ENCODE measurements around the gene LOXL4. TPM values are rescaled to one million over a fixed set of nuclear protein-coding genes. Genes with fewer than 3 reads are reported as not detected.

LOXL4 gene
- total and polyA plus RNA-seq, 2 experiments from 2014 or later: 32.7 to 34.4 TPM

- Histone ChIP-seq H3K4me1 (ENCODE audit: insufficient read depth) (no peaks in the 10 kb centered on the region), H3K9me2 (replicated peaks; ENCODE audit: insufficient read depth) (no peaks in the 10 kb centered on the region), H3K27ac (no peak overlapping the region), H3K36me3 (replicated peaks; ENCODE audit: insufficient read depth, low read depth) (no peaks in the 10 kb centered on the region), H3K79me2 (no peaks in the 10 kb centered on the region), H3K4me2 (no peak overlapping the region), H3K9me3 (ENCODE audit: low read depth) (no peaks in the 10 kb centered on the region), H2AFZ (no peak overlapping the region), H3K27me3 (no peaks in the 10 kb centered on the region), H4K20me1 (ENCODE audit: insufficient read depth, poor library complexity, severe bottlenecking) (no peaks in the 10 kb centered on the region), H3K4me3 (no peak overlapping the region)
- 31% methylated on average over 5 of the region's 5 CpGs for WGBS (ENCODE audit: low lambda C conversion rate, missing lambda C conversion rate)
- no peak for DNase-seq (ENCODE audit: low spot score)
- TF ChIP-seq, protein P1, sequence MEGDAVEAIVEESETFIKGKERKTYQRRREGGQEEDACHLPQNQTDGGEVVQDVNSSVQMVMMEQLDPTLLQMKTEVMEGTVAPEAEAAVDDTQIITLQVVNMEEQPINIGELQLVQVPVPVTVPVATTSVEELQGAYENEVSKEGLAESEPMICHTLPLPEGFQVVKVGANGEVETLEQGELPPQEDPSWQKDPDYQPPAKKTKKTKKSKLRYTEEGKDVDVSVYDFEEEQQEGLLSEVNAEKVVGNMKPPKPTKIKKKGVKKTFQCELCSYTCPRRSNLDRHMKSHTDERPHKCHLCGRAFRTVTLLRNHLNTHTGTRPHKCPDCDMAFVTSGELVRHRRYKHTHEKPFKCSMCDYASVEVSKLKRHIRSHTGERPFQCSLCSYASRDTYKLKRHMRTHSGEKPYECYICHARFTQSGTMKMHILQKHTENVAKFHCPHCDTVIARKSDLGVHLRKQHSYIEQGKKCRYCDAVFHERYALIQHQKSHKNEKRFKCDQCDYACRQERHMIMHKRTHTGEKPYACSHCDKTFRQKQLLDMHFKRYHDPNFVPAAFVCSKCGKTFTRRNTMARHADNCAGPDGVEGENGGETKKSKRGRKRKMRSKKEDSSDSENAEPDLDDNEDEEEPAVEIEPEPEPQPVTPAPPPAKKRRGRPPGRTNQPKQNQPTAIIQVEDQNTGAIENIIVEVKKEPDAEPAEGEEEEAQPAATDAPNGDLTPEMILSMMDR (IDR thresholded peaks at IDR 0.05; ENCODE audit: poor library complexity): no peak
- TF ChIP-seq EZH2 (IDR thresholded peaks at IDR 0.05; ENCODE audit: borderline replicate concordance): no peak
- no peak for TF ChIP-seq EZH2phosphoT487 (IDR thresholded peaks at IDR 0.05; ENCODE audit: low read depth, severe bottlenecking, unreplicated experiment)
These were observed 27.9 kb upstream of the LOXL4 start for GRCh38 chr10:98295907-98296306.

- Histone ChIP-seq H3K79me2 (no peaks in the 10 kb centered on the region), H2AFZ (no peak overlapping the region), H4K20me1 (ENCODE audit: insufficient read depth, poor library complexity, severe bottlenecking) (no peaks in the 10 kb centered on the region), H3K27ac (no peak overlapping the region), H3K36me3 (replicated peaks; ENCODE audit: insufficient read depth, low read depth) (no peaks in the 10 kb centered on the region), H3K9me3 (ENCODE audit: low read depth) (no peaks in the 10 kb centered on the region), H3K4me3 (no peak overlapping the region), H3K4me1 (ENCODE audit: insufficient read depth) (no peaks in the 10 kb centered on the region), H3K9me2 (replicated peaks; ENCODE audit: insufficient read depth) (no peaks in the 10 kb centered on the region), H3K4me2 (no peak overlapping the region), H3K27me3 (no peaks in the 10 kb centered on the region)
- DNase-seq (ENCODE audit: low spot score): no peak
- no peak for TF ChIP-seq EZH2phosphoT487 (IDR thresholded peaks at IDR 0.05; ENCODE audit: low read depth, severe bottlenecking, unreplicated experiment)
- TF ChIP-seq, protein P1 (IDR thresholded peaks at IDR 0.05; ENCODE audit: poor library complexity): no peak
- TF ChIP-seq EZH2 (IDR thresholded peaks at IDR 0.05; ENCODE audit: borderline replicate concordance): no peak
- 74% methylated on average over 4 of the region's 4 CpGs for WGBS (ENCODE audit: low lambda C conversion rate, missing lambda C conversion rate)
These were observed 27.4 kb upstream of the LOXL4 start for GRCh38 chr10:98295401-98295811.

DNA sequence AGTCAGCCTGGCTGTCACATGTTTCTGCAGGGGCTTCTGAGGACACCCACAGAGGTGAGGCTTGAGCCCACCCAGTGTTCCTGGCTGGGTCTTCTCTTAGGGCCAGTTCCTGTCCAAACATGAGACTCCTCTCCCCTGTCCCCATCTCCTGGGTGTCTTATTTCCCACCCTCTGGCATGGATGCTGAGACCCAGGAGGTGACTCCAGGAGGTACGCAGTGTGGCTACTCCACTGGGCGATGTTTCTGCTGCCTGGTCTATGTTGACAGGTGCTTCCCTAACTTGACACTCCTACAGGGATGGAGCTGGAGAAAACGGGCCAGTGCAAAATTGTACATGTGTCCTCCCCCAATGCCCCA lies 26.3 kb upstream of the LOXL4 start:
- whole genome bisulfite sequencing (ENCODE audit: low lambda C conversion rate, missing lambda C conversion rate): 91% methylated on average over 3 of the region's 3 CpGs
- no peaks in the 10 kb centered on the region for H4K20me1 ChIP-seq (ENCODE audit: insufficient read depth, poor library complexity, severe bottlenecking)
- H2AFZ ChIP-seq: no peak overlapping the region
- no peak overlapping the region for H3K4me3 ChIP-seq
- H3K27me3 ChIP-seq: no peaks in the 10 kb centered on the region
- H3K4me2 ChIP-seq: no peak overlapping the region
- H3K79me2 ChIP-seq: no peaks in the 10 kb centered on the region
- no peaks in the 10 kb centered on the region for H3K9me3 ChIP-seq (ENCODE audit: low read depth)
- no peak for DNase-seq (ENCODE audit: low spot score)
- no peaks in the 10 kb centered on the region for H3K4me1 ChIP-seq (ENCODE audit: insufficient read depth)
- TF ChIP-seq, protein P1 (IDR thresholded peaks at IDR 0.05; ENCODE audit: poor library complexity): no peak
- H3K9me2 ChIP-seq (replicated peaks; ENCODE audit: insufficient read depth): no peaks in the 10 kb centered on the region
- no peaks in the 10 kb centered on the region for H3K36me3 ChIP-seq (replicated peaks; ENCODE audit: insufficient read depth, low read depth)
- no peak overlapping the region for H3K27ac ChIP-seq

Measured in hepatocyte (in vitro differentiated cells).